PFSK-1 (cell line): ENCODE results near the gene SNUPN.

Experiments
- FOXP2 ChIP-seq: optimal IDR thresholded peaks from 2 replicates; pipeline ENCODE3; 2011; ENCODE audit warnings: borderline replicate concordance, control low read depth, inconsistent platforms; ENCODE audit not compliant: insufficient read depth; ENCODE audit errors: extremely low read length, extremely low read depth
- POLR2AphosphoS5 ChIP-seq: IDR thresholded peaks from 2 replicates; pipeline ENCODE4 v1.6.1; 2012; ENCODE audit warnings: low read depth, mild to moderate bottlenecking, control low read depth, low read length, moderate library complexity
- SIN3A ChIP-seq: IDR thresholded peaks from 2 replicates; pipeline ENCODE4 v1.6.1; 2012; ENCODE audit warnings: mild to moderate bottlenecking, low read length, moderate library complexity, borderline replicate concordance; ENCODE audit not compliant: insufficient read depth
- TAF1 ChIP-seq: IDR thresholded peaks from 2 replicates; pipeline ENCODE4 v1.6.1; 2012; ENCODE audit warnings: low read length, control low read depth, borderline replicate concordance; ENCODE audit not compliant: insufficient read depth
- TF ChIP-seq, protein P1 (sequence below), 2 experiments: IDR thresholded peaks; 2 replicates each; pipeline versions ENCODE4 v1.6.1 to v1.8.0; 2011 to 2012; ENCODE audit warnings: low read depth in 2 of 2, low read length in 2 of 2, control low read depth in 1 of 2, inconsistent platforms in 1 of 2, mild to moderate bottlenecking in 1 of 2, moderate library complexity in 1 of 2; ENCODE audit not compliant: insufficient read depth in 1 of 2

DNA sequence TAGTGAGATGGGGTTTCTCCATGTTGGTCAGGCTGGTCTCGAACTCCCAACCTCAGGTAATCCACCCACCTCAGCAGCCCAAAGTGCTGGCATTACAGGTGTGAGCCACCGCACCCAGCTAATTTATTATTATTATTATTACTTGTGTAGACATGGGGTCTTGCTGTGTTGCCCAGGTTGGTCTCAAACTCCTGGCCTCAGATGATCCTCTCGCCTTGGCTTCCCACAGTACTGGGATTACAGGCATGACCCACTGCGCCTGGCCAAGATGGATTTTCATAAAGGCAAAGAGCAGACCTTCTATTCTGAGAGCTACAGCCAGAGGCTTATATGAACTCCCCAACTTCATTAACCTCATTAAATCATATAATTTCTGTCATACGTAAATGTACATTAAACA is 63.6 kb downstream of the SNUPN start:
- TF ChIP-seq, protein P1, sequence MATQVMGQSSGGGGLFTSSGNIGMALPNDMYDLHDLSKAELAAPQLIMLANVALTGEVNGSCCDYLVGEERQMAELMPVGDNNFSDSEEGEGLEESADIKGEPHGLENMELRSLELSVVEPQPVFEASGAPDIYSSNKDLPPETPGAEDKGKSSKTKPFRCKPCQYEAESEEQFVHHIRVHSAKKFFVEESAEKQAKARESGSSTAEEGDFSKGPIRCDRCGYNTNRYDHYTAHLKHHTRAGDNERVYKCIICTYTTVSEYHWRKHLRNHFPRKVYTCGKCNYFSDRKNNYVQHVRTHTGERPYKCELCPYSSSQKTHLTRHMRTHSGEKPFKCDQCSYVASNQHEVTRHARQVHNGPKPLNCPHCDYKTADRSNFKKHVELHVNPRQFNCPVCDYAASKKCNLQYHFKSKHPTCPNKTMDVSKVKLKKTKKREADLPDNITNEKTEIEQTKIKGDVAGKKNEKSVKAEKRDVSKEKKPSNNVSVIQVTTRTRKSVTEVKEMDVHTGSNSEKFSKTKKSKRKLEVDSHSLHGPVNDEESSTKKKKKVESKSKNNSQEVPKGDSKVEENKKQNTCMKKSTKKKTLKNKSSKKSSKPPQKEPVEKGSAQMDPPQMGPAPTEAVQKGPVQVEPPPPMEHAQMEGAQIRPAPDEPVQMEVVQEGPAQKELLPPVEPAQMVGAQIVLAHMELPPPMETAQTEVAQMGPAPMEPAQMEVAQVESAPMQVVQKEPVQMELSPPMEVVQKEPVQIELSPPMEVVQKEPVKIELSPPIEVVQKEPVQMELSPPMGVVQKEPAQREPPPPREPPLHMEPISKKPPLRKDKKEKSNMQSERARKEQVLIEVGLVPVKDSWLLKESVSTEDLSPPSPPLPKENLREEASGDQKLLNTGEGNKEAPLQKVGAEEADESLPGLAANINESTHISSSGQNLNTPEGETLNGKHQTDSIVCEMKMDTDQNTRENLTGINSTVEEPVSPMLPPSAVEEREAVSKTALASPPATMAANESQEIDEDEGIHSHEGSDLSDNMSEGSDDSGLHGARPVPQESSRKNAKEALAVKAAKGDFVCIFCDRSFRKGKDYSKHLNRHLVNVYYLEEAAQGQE (IDR thresholded peaks at IDR 0.05; ENCODE audit: insufficient read depth in 1 of 2, low read depth in 2 of 2, low read length in 2 of 2) = no peak
- TF ChIP-seq TAF1 = no peak
- no peak for TF ChIP-seq FOXP2
- TF ChIP-seq POLR2AphosphoS5 = no peak
- no peak for TF ChIP-seq SIN3A
